GM18499 (cell line): Measurements from ENCODE around the gene CTCFL.
"Not testable (repeated sequence)": the region's sequence is repeated elsewhere in the genome, so short reads cannot be mapped to it uniquely, and the experiment has no call there.

Source experiments
- ATAC-seq: cut with Tn5 transposase; IDR thresholded peaks from one replicate; pipeline ENCODE4 v1.9.1; 2021; ENCODE audit warnings: moderate number of reproducible peaks; ENCODE audit not compliant: insufficient read depth, unreplicated experiment

Gene CTCFL

DNA sequence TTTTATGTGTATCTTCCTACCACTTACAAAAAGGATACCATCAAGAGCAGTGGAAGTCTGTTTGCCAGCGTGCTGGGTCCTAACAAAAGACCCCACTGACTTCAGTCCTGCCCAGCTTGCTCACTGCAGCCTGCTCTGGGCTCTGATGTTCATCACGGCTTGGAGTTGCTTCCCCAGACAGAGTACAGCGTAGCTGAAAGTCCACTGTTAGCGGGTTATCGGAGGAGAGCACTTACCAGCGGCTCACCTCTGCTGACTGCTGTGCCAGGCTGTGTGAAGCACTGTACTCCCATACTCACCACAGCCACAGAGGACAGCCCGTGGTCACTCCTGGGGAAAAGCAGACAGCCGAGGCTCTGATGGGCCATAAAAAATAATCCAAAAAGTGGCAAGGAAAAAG, 40.2 kb downstream of the CTCFL start:
- no peak for ATAC-seq

DNA sequence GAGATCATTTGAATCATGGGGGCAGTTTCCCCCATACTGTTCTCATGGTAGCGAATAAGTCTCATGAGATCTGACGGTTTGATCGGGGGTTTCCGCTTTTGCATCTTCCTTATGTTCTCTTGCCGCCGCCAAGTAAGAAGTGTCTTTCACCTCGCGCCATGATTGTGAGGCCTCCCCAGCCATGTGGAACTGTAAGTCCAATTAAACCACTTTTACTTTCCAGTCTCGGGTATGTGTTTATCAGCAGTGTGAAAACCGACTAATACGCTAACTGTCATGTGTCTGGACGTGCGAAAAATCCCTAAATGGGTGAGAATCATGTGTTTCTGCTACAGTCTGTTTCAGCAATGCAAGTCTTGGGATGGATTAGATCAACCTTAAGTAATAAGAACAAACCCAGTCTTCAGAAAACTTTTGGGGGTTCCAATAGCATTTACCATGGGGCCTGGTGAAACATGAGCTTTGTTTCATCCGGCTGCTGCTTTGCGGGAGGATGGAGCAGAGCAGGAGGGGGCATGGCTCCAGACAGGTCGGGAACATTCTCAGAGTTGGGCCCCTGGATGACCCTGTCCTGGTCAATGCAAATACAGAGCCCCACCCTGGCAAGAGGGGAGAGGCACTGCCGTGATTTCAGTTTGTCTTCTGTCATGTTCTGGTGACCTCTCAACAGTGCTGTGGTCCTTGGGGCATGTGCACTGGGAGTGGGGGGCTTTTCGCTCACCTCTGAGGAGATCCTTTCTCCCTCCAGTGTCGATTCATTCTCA, 41.5 kb downstream of the CTCFL start:
- ATAC-seq: peak; percentile 22

DNA sequence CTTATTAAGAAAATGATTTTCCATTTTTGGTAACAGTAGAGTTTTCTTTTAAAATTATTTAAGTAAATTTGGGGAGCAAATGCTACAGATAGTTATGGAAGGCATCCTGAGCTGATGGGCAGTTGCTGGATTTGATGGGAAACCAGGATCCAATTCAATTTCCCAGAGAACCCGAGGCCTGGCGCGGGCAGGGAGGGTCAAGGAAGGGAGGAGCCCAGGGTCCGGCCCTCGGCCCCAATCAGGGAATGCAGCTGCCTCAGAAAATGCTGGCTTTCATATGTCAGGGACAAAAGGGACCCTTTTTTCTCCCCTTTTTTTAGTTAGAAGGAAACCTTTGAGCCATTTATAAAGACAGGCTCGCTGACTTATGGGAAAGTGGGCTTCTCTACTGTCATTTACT, 42.1 kb downstream of the CTCFL start:
- ATAC-seq: no peak

DNA sequence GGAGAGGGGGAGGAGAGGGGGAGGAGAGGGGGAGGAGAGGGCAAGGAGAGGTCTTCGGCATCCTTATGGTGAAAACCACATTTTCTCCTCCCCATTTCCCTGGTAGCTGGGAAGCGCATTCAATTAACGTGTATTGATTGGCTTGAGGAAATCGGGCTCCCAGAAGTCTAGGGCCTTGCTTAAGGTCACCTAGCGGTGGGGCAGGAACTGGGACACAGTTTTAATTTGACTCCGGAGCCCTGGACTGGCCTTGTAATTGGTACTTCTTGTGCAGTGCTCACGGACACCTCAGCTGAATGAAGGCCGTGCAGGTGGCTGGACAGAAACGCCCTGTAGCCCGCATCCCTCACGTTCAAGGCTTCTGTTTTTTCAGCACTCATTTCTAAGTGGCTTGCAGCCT, 42.8 kb downstream of the CTCFL start:
- ATAC-seq: no peak

DNA sequence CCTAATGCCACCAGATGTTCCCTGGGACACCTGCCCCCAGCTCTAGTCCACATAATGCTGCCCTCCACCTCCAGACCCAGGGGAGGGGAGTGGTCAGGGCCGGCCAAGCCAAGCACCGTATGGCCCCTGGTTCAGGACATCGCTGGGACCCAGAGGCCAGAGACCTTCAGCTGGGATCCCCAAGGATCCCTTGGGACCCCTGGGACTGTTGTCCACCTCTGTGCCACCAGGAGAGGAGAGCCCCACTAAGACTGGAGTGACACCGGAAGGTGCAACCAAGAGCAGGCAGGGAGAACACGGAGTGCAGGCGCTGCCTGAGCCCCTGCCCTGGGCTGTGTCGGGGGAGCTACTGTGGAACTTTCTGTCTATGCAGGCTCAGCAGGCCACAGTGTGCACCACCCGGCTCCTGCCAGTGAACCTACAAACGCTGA, 43.6 kb downstream of the CTCFL start:
- no peak for ATAC-seq

DNA sequence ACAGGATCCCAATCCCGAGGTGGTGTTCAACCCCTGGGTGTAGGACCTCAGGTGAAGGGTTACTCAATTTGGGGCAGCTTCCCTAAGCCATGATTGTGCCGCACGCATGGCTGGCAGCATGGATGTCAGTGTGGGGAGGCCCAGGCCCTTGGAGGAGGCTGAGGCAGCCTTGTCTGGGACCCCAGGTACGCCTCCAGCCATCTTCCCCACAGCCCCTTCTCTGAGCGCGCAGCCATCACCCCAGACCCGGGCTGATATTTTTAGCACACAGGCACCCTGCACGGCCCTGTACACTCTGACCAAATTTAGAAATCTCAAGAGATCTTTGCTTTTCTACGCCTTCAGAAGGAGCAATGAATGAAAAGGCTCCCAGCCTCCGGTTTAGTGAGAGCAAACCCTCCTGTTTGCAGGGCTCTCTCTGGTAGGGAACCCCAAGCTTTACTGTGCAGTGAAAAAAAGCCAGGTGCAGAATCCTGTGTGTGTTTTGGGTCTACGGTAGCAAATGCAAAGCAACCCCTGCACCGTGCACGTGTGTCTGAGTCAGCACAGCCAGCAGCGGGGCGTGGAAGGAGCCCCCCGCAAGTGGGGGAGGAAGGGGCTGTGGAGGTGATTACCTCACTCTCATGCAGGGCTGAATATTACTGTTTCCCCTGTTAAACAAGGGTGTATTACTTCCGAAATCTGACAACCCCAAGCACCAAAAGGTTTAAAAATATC, 44.3 kb downstream of the CTCFL start:
- ATAC-seq: peak; percentile 50

DNA sequence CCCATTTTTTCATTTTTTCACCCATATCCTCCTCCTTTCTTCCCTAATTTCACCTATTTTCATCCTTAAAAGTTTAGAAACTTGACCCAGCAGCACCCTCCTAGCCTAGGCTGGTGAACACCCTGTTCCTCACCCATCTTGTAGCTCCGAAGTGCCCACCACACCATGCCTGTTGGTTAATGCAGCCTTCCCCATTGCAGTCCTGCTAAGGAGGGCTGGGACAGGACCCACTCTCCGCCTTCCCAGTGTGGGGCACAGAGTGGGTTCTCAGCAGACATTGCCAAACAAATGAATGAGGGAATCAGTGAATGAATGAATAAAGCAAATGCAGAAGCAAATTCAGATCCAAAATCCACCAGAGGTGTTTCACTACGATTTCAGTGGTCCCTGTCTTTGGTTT, 45.7 kb downstream of the CTCFL start:
- ATAC-seq: no peak

DNA sequence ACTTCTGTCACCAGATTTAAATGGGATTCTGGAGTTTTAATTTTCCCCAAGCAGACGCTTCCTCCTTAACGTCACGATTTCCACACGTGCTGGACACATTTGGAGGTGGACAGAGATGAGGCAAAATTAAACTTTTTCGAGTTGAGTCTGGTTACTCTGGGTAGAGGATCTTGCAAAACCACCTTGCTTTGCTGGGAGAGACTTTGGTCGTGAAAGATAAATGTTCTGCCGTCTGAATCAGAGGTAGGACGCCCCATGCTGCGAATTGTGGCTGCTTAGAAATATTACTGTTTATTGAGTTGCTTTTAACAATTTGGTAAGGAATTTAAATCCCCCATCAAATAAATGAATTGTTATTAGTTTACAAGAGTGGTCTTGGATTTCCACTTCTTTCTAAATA, 46.8 kb downstream of the CTCFL start:
- no peak for ATAC-seq

DNA sequence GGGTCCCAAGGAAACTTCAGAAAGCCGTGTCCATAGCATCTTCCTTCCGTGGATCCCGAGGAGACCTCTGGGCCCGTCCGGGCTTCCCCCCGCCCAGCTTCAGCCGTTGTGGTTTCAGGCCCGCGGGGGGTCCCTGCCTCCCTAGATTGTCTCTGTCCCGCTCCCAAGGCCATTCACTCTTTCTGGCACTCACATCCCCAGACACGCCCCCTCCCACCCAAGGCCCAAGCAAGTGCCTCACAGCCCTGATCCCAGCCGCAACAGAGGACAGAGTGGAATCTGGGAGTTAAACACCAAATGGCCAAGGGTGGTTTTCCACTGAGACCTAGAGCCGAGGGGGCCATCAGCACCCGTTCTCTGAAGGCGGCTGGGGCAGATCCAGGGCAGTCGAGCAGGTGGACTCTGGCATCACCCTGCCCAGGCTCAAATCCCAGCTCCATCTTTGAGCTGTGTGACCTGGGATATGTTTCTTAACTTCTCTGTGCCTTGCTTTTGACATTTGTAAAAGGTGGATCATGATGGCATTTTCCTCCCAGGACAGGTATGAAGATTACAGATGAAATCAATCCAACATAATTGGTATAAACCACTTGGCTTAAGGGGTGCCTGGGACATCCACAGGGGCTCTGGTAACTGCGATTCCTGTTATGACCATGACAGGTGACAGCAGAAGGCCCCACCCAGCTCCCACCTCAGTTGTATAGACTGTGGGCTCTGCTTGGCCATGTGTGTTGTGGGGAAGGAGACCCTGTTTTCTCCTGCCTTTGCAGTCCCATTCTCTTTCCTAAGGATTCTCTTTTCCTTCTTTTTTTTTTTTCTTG, 48.1 kb downstream of the CTCFL start:
- ATAC-seq: no peak

DNA sequence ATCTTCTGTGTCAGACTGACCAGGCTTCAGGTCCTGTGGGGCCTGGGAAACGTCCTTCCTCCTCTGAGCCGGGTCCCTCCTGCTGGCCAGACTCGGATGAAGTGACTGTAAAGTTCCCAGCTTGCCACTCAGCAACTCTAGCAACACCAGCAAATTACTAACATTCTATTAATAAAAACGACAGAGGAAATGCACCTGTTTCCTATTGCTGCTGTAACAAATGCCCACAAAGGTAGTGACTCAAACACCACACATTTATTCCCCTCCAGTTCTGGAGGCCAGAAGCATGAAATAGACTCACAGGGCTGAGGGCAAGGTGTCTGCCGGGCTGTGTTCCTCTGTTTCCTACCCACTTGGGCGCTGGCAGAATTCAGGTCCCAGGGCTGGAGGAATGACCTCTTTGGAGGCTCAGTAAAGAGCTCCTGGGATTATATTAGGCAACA, 48.8 kb downstream of the CTCFL start:
- ATAC-seq: no peak

DNA sequence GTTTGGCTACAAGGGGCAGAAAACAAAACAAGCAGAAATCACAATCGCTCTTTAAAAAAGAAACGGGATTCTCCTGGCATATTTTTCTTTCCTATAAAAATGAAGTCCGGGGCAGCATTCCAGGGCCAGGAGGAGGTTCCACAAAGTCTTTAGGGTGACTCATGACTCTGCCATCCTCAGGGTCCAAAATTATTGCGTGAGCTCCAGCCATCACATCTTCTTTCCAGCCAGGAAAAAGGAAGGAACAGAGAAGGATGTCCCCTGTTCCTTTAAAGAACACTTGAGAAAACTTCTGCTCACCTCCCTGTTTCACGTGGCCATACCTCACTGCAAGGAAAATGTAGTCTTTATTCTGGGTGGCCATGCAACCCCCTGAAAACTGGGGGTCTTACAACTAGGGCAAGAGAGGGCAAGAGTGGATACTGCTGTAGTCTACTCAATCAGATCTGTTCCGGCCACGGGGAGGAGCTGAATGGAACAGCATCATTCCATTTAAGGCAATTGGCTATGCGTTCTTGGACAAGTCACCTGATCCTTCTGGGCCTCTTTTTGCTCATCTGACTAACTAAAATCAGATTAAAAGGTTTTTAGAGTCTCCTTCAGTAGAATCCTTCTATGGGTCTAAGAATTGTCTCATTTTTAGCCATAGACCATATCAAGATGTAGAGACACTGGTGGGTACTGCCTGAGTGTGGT, 49.4 kb downstream of the CTCFL start:
- ATAC-seq: no peak

DNA sequence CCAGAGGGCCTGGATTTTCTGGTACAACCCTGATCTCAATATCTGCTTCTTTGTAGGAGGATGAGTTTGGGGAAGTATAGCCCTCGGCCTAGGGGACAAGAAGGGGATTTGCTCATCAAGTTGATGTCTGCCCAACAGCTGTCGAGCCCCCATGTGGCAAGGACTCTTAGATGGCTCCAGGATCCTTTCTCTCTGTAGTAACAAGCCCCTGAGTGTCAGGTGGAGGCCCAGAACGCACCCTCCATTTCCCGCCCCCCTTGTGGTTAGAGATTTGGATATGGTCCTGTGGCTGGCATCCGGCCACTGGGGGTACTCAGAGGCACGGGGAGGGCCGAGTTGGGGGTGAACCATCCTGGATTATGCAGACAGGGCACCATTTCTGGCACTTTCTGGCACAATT, 50.1 kb downstream of the CTCFL start:
- ATAC-seq: no peak

DNA sequence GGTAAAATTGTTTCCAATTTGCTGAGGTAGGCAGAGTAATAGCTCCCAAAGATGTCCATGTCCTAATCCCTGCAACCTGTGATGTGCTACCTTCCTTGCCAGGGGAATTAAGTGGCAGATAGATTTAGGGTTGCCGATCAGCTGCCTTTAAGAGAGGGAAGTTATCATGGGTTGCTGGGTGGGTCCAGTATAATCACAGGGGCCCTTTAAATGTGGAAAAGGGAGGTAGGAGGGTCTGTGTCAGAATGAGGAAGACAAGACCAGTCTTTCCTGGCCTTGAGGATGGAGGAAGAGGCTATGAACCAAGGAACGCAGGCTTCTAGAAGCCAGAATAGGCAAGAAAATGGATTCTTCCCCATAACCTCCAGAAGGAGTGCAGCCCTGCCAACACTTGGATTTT, 50.7 kb downstream of the CTCFL start:
- no peak for ATAC-seq

DNA sequence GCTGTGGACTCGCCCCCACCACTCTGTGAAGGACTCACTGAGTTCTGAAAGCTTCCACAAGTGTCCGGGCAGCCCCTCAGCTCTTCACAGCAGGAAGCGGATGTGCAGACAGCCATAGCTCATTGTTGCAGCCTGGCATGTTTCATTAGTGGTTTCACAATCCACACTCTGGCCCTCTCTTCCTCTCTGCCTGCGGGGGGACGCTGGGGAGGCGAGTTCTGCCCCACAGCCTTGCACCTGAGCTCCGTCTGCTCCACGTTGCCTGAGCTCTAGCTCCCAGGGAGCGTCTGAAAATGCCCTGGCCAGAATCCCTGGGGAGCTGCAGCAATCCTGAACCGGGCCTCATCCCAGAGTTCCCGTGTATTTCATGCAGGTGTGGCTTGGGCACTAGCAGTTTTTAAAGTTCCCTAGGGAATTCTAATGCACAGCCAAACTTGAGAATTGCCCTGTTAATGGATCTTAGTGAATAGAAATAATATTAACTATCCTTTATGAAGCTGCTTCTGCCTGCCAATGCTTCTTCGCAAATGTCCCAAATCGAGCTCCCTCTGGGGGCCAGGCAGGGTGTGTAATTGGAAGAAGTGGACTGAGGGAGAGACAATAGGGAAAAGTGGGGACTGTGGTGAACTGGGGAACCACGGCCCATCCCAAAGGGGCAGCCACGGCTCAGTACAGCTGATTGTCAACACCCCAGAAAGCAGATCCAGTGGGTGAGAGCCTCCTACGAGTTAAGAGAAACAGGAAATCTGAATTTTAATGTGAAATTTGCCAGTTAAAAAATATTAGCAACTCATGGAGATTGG, 51.5 kb downstream of the CTCFL start:
- no peak for ATAC-seq

DNA sequence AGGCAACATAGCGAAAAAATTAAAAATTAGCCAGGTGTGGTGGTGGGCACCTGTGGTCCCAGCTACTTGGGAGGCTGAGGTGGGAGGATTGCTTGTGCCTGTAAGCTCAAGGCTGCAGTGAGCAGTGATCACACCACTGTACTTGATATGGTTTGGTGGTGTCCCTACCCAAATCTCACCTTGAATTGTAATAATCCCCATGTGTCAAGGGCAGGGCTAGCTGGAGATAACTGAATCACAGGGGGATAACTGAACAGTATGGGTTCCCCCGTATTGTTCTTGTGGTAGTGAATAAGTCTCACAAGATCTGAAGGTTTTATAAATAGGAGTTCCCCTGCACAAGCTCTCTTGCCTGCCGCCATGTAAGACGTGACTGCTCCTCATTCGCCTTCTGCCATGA, 52.5 kb downstream of the CTCFL start:
- not testable (repeated sequence) for ATAC-seq

DNA sequence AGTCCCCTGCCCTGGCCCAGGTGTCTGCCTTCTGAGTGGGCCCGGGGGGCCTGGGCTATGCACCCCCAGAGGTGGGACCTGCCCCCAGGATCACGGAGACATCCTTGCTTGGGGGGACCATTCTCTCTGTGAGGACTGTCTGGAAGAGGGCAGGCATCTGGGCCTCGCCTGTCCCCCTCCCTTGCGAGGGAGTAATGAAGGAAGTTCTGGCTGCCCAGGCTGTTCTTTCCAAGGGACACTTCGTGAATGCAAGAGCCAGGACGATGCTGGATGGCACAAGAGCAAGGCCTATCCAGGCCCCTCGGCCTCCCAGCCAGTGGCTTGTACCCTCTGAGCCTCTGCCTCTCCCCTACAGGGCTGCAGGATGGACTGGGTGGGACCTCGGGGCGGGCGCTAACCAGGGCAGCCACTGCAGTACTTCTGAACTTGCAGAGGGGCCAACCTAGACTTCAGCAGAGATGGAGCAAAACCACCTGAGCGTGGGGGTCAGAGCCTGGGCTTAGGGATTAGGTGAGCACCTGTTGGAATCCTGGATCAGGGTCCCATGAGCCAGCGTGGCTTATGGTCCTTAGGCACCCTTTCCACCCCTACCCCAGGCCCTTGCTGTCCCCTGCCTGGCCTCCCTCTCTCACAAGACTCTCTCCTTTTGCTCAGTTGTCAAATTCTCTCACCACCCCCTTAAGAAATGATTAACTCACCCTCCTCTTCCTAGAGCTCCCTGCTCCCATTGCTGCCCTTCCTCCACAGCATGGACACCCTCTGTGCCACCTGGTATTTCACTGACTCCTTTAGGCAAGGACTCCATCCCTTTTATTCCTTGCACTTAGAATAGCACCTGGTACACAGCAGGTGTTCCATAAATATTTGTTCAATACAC, 53.2 kb downstream of the CTCFL start:
- no peak for ATAC-seq

DNA sequence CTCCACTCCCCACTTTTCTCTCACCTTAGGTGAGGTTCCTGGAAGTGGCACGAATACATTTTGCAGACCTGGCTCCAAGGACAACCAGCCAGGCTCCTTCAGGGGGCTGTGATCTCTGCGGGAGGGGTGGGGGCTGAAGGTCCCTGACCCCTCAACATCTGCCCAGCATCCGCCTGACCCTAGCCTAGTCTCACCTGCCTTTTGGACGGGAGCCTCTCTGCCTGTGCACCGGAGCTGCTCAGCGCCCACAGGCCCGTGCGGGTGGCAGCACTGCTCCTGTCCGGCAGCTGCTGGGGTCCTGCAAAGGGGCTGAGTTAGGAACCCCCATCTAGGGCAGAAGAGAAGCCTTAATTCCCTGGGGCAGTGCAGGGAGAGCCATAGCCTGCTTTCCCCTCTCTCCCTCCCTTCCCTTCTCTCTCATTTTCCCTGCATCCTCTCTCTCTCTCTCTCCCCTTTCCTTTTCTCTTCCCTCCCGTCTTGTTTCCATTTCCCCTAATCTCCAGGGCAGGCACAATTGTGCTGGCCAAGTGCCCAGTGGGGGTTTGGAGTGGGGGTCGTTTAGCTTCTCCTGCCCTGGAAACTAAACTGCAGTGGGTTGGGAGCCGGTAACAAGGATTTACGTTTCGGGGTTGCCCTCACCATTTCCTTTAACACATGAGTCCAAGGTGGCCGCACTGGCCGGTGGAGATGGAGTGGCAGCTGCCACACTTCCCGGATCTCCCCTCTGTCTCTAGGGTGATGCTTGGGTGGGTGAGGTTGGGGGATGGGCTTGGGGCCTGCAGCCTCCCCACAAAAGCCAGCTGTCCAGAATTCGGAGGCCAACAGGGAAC, 54.1 kb downstream of the CTCFL start:
- no peak for ATAC-seq

DNA sequence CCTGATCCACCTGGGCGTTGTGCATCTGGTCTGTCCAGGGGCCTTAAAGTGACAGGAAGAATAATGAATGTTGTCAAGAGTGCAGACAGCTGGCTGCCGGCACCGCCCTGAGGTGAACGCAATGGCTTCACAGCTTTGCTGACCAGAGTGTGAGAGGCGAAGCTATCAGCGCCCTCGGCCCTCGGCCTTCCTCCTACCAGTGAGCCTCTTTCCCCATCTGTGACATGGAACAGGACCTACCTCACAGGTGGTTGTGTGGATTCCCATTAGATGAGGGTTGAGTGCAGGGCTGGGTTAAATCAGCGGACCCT, 54.8 kb downstream of the CTCFL start:
- no peak for ATAC-seq
